GM18519 (cell line): ENCODE results near the gene MDH2.
"Not testable (repeated sequence)": the region's sequence is repeated elsewhere in the genome, so short reads cannot be mapped to it uniquely, and the experiment has no call there.

Source experiments
- ATAC-seq: cut with Tn5 transposase; IDR thresholded peaks from one replicate; pipeline ENCODE4 v1.9.1; 2021; ENCODE audit warnings: mild to moderate bottlenecking, moderate library complexity; ENCODE audit not compliant: unreplicated experiment, low FRiP score

Gene MDH2

GRCh38 chr7:76106893-76107292 lies 59.0 kb downstream of the MDH2 start:
- no peak for ATAC-seq

DNA sequence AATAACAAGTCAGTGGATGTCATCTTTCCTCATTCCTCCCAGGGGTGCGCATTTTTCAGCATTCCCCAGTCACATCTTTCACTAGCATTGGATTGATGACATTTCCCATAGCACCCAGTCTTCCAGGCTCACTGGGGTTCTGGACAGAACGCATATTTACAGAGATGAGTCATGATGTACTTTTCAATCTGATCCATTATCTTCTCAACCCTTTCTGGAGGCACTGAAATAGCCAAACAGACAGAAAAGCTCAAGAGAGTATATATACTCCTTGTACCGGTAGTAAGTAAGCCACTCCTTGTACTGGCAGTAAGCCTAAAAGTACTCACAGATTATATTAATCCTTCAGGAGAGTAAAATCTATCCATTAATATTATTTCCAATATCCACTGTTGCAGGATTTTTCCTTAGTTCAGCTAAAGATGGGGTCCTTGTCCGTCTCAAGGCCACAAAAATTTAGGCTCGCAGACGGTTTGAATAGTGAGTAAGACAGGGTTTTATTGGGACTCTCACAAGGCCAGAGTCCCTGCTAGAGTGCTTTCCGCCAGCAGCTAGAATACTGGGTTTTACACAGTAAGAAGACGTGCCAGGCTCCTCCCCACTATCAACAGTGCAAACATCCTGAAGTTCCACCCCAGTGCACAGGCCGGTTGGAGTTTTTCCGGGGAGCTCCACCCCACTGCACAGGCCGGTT lies 60.8 kb downstream of the MDH2 start:
- ATAC-seq: no peak

DNA sequence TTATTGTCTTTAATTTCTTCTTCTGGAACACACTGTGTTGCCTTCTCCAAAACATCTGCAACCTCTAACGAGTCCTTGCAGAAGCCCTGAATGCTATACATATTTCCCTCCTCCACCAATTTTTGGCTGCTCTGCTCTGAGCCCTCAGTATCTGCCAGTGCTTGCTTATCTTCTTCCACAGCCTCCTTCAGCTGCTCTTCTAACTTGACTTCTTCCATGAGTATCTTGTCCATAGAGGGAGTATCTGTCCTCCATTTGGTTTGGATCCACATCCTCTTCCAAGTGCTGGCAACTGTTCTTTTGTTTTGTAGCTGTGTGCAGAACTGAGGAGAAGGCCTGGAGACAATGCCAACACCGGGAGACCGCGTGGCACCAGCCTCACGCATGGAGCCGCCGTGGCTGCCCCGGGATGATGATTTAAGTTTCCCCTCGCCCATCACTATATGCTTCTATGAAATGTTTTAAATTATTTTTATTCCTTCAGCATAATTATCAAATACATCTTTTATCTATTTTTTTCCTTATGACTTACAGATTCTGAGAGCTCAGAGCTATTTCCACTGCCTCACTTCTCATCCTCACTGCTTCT lies 65.2 kb downstream of the MDH2 start:
- ATAC-seq: not testable (repeated sequence)

- not testable (repeated sequence) for ATAC-seq
Measured at GRCh38 chr7:76114742-76115141, 66.8 kb downstream of the MDH2 start.
